Astrocyte (in vitro differentiated cells and primary cell): Measurements from ENCODE around the gene PSMD1. TPM values are rescaled to one million over a fixed set of nuclear protein-coding genes. Genes with fewer than 3 reads are reported as not detected.

Experiments used
- DNase-seq: peaks from one replicate; pipeline ENCODE4 v3.0.0-alpha.2; 2010; ENCODE audit warnings: low read depth
- FAIRE-seq: peaks from 2 replicates; lab custom pipeline; 2011; peaks lifted over from hg19 to GRCh38; lab: Jason Lieb, UNC
- H2AFZ ChIP-seq: 2 replicates; pipeline ENCODE4 v1.6.0; 2012; ENCODE audit warnings: low read depth, low read length, inconsistent platforms
- H3K27ac ChIP-seq: 2 replicates; pipeline ENCODE4 v1.5.1; 2011; ENCODE audit warnings: low read depth, low read length, inconsistent platforms
- H3K27me3 ChIP-seq: 2 replicates; pipeline ENCODE4 v1.6.0; 2011; ENCODE audit warnings: low read length, inconsistent platforms; ENCODE audit not compliant: insufficient read depth
- H3K36me3 ChIP-seq: 2 replicates; pipeline ENCODE4 v1.5.1; 2011; ENCODE audit warnings: low read length, inconsistent platforms; ENCODE audit not compliant: insufficient read depth
- H3K4me1 ChIP-seq: 2 replicates; pipeline ENCODE4 v1.5.1; 2011; ENCODE audit warnings: low read length, inconsistent platforms; ENCODE audit not compliant: insufficient read depth
- H3K4me2 ChIP-seq: 2 replicates; pipeline ENCODE4 v1.6.0; 2012; ENCODE audit warnings: low read length, inconsistent platforms
- H3K4me3 ChIP-seq: 2 replicates; pipeline ENCODE4 v1.5.1; 2011; ENCODE audit warnings: low read depth, mild to moderate bottlenecking, low read length, inconsistent platforms; ENCODE audit not compliant: insufficient read depth
- H3K79me2 ChIP-seq: 2 replicates; pipeline ENCODE4 v1.6.0; 2012; ENCODE audit warnings: mild to moderate bottlenecking, low read length, inconsistent platforms; ENCODE audit not compliant: insufficient read depth
- H3K9ac ChIP-seq: 2 replicates; pipeline ENCODE4 v1.6.0; 2012; ENCODE audit warnings: mild to moderate bottlenecking, low read length, inconsistent platforms
- H3K9me3 ChIP-seq: 2 replicates; pipeline ENCODE4 v1.5.1; 2012; ENCODE audit warnings: low read depth, mild to moderate bottlenecking, low read length, inconsistent platforms; ENCODE audit not compliant: insufficient read depth
- H4K20me1 ChIP-seq: 2 replicates; pipeline ENCODE4 v1.6.0; 2012; ENCODE audit warnings: low read length, inconsistent platforms; ENCODE audit not compliant: insufficient read depth
- H3K27ac Mint-ChIP-seq: one replicate; pipeline ENCODE4 v1.8.0; 2021; ENCODE audit warnings: mild to moderate bottlenecking, mixed read lengths; ENCODE audit not compliant: unreplicated experiment
- H3K27me3 Mint-ChIP-seq: one replicate; pipeline ENCODE4 v1.8.0; 2021; ENCODE audit warnings: low read depth, mixed read lengths; ENCODE audit not compliant: unreplicated experiment
- H3K36me3 Mint-ChIP-seq: one replicate; pipeline ENCODE4 v1.8.0; 2021; ENCODE audit warnings: low read depth, mixed read lengths; ENCODE audit not compliant: unreplicated experiment
- H3K4me1 Mint-ChIP-seq: one replicate; pipeline ENCODE4 v1.8.0; 2021; ENCODE audit warnings: low read depth, mixed read lengths; ENCODE audit not compliant: unreplicated experiment
- H3K4me3 Mint-ChIP-seq: one replicate; pipeline ENCODE4 v1.8.0; 2021; ENCODE audit warnings: mild to moderate bottlenecking, moderate library complexity, mixed read lengths; ENCODE audit not compliant: unreplicated experiment
- H3K9me3 Mint-ChIP-seq: one replicate; pipeline ENCODE4 v1.8.0; 2021; ENCODE audit warnings: mild to moderate bottlenecking, mixed read lengths; ENCODE audit not compliant: unreplicated experiment
- CTCF ChIP-seq: IDR thresholded peaks from 2 replicates; pipeline ENCODE4 v1.5.1; 2011; ENCODE audit warnings: low read depth, mild to moderate bottlenecking, inconsistent platforms, low read length, moderate library complexity; ENCODE audit not compliant: insufficient read depth
- EZH2 ChIP-seq: IDR thresholded peaks from 2 replicates; pipeline ENCODE4 v1.6.1; 2012; ENCODE audit warnings: mild to moderate bottlenecking, low read length, inconsistent platforms; ENCODE audit not compliant: insufficient read depth
- total RNA-seq: library from RNA; stranded (reverse); gene quantifications from 2 replicates; pipeline ENCODE4 v1.2.1, GENCODE V29; 2021

PSMD1 gene
- total RNA-seq, 1 donor from 2014 or later, result 151 TPM

GRCh38 chr2:231130336-231131056, 73.8 kb downstream of the PSMD1 start:
- no peak overlapping the region for H3K4me3 Mint-ChIP-seq

GRCh38 chr2:231132129-231132528, 75.5 kb downstream of the PSMD1 start:
- no peak overlapping the region for H3K27ac Mint-ChIP-seq
- H3K4me3 Mint-ChIP-seq, result peak overlapping the region; percentile 34
- H3K27me3 Mint-ChIP-seq, result no peaks in the 10 kb centered on the region
- no peaks in the 10 kb centered on the region for H3K9me3 ChIP-seq
- no peaks in the 10 kb centered on the region for H3K36me3 ChIP-seq
- peaks cover 27% of the 10 kb centered on the region for H3K4me1 Mint-ChIP-seq
- peaks cover 35% of the 10 kb centered on the region for H3K79me2 ChIP-seq
- H3K36me3 Mint-ChIP-seq, result no peaks in the 10 kb centered on the region
- H2AFZ ChIP-seq, result no peak overlapping the region
- no peak overlapping the region for H3K9ac ChIP-seq
- DNase-seq, result peak; percentile 46
- no peak overlapping the region for H3K4me3 ChIP-seq
- H3K27me3 ChIP-seq, result no peaks in the 10 kb centered on the region
- H3K27ac ChIP-seq, result no peak overlapping the region
- H3K9me3 Mint-ChIP-seq, result no peaks in the 10 kb centered on the region
- TF ChIP-seq CTCF (no peak), EZH2 (no peak)
- H3K4me1 ChIP-seq, result no peaks in the 10 kb centered on the region
- no peak for FAIRE-seq
- H3K4me2 ChIP-seq, result peak overlapping the region; percentile 18
- H4K20me1 ChIP-seq, result peaks cover 7% of the 10 kb centered on the region

More at GRCh38 chr2:231130336-231131056, 73.8 kb downstream of the PSMD1 start:
- TF ChIP-seq EZH2, result no peak
- TF ChIP-seq CTCF, result no peak
- H3K27me3 Mint-ChIP-seq, result no peaks in the 10 kb centered on the region
- peaks cover 27% of the 10 kb centered on the region for H3K4me1 Mint-ChIP-seq
- no peaks in the 10 kb centered on the region for H3K36me3 Mint-ChIP-seq
- Histone ChIP-seq H3K4me2 (no peak overlapping the region), H3K4me3 (no peak overlapping the region), H3K79me2 (peaks cover 27% of the 10 kb centered on the region), H4K20me1 (peaks cover 7% of the 10 kb centered on the region), H2AFZ (no peak overlapping the region), H3K9me3 (no peaks in the 10 kb centered on the region), H3K27me3 (no peaks in the 10 kb centered on the region), H3K9ac (no peak overlapping the region), H3K27ac (no peak overlapping the region), H3K4me1 (no peaks in the 10 kb centered on the region), H3K36me3 (no peaks in the 10 kb centered on the region)
- H3K27ac Mint-ChIP-seq, result no peak overlapping the region
- H3K9me3 Mint-ChIP-seq, result no peaks in the 10 kb centered on the region
- no peak for DNase-seq
- FAIRE-seq, result peak; percentile 67
